NCI-H146 (cell line): ENCODE measurements around the gene SPPL3.
"Not testable (repeated sequence)": the region's sequence is repeated elsewhere in the genome, so short reads cannot be mapped to it uniquely, and the experiment has no call there.

Experiments used
- DNase-seq: peaks from one replicate; lab custom pipeline; 2025; lab: John Stamatoyannopoulos, UW

The SPPL3 gene

DNA sequence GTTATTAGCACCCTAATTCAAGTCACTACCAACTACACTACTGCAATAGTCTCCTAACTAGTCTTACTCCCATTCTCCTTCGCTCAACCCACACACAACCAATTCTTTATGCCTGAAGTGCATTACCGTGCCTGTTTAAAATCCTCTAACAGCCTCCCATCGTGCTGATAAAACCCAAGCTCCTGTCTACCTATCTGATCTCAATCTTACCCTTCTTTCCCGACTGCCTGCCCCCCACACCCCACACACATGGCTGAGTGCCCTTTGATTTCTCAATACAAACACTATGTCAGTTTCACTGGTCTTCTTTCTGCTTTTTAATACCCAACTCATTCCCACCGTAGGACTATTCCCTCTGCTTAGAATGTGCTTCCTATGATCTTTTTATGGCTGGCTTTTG is 59.9 kb downstream of the SPPL3 start:
- DNase-seq, result no peak

DNA sequence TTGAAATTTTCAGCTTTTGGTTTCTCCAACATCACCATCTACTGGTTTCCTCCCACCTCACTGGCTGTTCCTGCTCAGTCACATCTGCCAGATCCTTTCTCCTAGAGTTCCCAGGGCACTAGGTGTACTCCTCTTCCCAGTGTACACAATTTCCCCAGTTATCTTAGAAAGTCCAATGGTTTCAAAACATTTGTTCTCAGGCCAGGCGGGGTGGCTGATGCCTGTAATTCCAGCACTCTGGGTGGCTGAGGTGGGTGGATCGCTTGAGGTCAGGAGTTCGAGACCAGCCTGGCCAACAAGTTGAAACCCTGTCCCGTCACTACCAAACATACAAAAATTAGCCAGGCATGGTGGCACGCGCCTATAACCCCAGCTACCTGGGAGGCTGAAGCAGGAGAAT is 60.7 kb downstream of the SPPL3 start:
- no peak for DNase-seq

DNA sequence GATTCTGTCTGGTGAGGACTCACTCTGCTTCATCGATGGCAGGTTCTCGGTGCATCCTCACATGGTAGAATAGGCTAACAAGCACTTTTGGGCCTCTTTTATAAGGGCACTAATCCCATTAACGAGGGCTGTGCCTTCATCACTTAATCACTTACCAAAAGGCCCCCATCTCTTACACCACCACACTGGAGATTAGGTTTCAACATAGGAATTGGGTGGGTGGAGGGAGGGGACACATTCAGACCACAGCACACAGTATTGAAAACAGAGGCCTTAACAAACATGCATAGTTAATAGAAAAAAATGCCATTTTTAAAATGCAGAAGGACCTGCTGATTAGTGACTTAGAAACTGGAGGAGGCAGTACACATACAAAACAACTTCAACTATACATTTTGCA is 61.6 kb downstream of the SPPL3 start:
- DNase-seq, result no peak

DNA sequence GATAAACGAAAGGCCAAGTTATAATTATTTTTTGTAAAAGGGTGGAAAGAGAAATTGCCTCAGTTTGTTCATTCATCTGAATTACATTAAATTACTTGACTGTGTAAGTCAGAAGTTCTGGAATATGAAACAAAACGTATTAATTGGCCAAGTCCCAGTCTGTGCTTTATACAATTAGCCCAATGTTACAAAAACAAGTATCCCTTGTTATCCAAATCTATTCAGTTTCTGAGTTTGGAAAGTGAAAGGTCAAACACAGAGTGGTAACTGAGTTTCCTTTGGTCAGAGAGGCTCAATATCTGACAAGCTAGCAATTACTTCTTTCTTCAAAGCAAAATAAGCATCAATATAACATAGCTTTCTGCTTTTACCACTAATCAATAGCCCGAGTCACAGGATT is 62.6 kb downstream of the SPPL3 start:
- DNase-seq, result no peak

DNA sequence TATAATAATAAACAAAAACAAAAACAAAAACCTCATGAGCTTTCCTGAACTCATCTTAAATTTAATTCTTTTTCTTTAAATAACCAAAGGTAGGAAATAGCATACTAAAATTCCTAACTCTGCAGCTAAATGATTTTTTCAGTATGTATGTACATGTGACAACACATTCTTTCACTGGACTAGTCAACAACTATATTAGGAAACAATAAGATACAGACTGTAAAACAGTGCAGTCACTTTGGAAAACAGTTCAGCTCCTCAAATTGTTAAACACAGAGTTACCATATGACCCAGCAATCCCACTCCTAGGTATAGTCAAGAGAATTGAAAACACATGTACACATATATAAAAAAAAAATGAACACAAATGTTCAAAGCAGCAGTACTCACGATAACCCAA is 64.7 kb downstream of the SPPL3 start:
- DNase-seq, result no peak

DNA sequence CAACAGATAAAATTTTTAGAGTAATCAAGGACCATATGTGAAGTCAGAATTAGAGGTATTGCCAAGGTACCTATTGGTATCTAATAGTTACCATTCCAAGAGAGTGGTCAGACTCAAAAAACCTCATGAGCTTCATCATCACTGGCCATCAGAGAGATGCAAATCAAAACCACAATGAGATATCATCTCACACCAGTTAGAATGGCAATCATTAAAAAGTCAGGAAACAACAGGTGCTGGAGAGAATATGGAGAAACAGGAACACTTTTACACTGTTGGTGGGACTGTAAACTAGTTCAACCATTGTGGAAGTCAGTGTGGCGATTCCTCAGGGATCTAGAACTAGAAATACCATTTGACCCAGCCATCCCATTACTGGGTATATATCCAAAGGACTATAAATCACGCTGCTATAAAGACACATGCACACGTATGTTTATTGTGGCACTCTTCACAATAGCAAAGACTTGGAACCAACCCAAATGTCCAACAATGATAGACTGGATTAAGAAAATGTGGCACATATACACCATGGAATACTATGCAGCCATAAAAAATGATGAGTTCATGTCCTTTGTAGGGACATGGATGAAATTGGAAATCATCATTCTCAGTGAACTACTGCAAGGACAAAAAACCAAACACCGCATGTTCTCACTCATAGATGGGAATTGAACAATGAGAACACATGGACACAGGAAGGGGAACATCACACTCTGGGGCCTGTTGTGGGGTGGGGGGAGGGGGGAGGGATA is 65.4 kb downstream of the SPPL3 start:
- not testable (repeated sequence) for DNase-seq

DNA sequence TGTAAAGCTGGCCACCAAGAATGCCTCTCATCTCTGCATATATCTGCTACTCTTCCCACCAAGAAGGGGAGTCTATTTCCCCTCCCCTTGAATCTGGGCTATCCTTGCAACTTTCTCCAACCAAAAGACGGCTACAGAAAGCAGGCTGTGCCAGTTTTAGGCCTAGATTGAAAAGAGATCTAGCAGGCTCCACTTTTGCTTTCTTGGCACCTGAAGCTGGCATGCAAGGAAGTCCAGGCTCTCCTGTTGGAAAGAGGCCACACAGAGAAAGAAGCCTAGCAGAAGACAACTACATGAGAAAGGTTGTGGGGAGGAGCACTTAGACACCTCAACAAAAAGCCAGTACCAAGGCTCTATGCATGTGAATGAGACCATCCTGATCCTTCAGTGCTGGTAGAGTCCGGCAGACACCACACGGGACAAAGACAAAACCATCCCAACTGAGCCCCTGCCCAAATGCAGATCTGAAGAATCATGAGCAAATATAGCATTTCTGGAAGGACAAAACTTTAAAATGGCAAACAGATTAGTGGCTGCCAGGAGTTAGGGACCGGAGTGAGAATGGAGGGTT is 68.0 kb downstream of the SPPL3 start:
- no peak for DNase-seq

DNA sequence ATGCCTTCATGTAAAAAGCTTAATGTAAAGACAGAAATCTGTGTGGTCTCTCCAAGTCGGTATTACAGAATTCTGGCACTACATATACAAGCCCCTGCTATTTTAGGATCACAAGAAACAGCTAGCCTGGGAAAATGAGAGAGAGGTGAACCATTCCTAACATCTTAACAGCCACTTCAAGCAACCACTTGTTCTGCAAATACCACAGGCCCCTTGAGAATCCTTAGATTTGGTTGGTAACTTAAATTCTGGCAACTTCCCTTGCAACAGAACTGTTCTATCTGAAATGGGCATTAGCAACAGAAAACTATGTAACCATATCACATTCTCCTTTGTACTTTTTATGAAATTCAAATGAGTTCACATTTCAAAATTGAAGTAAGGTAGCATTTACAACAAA is 68.5 kb downstream of the SPPL3 start:
- DNase-seq, result no peak

DNA sequence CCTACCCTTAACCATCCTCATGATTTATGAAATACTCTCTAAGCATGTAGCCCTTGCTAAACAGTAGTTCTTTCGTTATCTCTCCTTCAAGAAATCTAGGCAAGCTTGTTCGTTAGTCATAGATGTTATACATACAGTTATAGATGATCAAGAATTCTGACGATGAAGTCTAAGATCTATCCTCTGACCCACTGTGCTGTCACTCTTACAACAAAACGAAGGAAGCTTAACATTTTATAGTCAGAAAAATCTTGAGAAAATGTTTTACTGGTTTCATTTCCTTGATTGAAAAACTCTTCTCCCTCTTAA is 68.9 kb downstream of the SPPL3 start:
- no peak for DNase-seq

DNA sequence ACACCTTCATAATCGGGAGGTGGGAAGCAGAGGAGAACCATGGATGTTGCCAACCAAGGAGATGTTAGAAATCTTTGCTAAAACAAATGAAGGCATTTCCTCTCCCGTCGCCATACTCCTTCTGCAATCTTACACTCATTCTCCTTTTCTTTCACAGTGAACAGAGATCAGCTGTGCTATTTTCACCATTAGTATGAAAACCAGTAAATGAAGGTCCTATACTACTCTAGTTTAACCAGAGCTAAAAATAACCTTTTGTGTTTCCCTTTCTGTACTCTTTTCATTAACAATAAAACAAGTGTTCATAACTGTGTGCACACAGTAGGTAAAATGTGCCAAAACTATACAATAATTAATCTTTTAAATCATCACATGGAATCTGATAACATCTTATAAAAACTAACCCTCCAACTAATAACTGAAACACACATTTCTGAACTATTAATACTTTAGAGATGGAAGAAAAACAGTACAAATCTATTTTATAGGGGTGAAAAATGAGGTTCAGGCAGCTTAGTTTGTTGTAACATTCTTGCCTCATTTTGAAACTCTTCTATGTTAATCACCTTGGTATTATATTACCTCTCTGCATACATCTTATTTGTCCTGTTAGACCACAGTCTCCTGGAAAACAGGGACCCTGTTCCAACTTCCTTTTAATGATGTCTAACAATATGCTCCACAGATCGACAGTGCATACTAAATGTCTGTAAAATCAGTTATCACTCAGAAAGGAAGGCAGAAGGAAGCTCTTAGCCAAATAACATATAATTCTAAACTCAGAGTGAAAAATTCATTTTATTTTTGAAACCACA is 69.5 kb downstream of the SPPL3 start:
- no peak for DNase-seq

DNA sequence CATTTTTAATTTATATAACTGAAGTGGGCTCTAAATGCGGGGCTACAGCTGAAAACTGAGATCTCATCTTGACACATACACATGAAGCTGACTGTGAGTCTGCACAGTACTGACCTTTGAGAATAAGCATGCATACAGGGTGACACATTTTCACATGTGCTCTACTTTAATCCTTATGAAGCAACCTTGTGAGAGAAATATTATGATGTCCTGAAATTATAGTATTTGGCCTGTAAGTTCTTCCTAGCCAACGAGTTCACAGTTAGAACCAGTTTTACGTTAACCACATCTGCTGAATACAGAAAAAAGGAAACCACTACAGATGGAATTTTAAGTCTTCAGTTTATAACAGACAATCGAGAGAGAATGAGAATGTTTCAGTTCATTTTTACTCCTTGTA is 70.3 kb downstream of the SPPL3 start:
- DNase-seq, result no peak

DNA sequence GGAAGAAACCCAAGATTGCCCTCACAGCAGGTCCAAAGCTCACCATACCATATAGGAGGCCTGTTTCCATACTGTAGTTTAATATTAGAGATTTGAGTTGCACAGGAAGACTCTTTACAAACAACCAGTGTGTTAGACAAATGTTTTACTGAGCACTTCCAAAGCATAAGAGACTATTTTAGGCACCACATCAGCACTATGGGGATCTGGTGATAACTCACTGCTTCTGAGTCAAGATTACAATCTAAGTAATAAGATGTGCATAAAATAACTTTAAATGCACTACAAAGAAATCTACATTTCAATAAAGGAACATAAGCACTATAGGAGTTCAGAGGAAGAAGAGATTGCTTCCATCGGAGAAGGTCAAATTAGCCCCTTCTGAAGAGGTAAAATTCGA is 71.4 kb downstream of the SPPL3 start:
- no peak for DNase-seq

DNA sequence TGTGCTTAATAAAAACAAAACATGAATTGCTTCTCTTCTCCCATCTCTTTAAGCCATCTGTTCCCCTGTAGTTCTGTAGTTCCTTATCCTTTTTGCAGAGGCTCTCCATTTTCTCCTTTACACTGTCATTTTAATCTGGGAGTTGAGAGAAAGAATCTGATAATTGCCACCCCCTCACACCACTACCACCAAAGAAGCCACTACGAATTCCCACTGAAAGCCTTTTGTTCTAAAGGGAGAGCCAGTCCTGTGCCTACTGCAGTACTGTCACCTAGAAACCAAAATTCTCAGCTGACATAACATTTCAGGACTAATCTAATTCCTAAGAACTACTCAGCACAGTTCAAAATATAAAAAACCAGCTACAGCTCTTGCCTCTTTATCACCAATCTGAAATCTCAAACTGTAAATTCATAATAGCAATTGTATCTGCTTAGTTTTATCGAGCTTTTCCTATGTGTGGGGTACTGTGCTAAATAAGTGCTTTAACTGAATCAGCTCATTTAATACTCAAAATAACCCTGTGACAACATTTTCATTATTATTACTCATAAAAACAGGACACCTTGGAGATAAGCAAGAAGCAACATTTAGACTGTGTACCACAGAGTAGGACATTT is 72.4 kb downstream of the SPPL3 start:
- DNase-seq, result no peak

DNA sequence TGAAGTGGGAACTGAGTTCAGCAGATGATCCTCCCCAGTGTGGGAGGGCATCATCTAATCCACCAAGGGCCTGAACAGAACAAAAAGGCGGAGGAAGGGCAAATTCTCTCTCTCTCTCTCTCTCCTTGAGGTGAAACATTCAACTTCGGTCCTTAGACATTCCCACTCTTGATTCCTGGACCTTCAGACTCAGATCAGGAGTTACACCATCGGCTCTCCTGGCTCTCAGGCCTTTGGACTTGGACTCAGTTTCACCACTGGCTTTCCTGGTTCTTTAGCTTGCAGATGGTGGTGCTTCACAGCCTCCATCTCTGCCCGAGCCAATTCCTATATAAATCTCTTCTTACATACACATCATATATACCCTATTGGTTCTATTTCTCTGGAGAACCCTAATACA is 73.2 kb downstream of the SPPL3 start:
- no peak for DNase-seq

DNA sequence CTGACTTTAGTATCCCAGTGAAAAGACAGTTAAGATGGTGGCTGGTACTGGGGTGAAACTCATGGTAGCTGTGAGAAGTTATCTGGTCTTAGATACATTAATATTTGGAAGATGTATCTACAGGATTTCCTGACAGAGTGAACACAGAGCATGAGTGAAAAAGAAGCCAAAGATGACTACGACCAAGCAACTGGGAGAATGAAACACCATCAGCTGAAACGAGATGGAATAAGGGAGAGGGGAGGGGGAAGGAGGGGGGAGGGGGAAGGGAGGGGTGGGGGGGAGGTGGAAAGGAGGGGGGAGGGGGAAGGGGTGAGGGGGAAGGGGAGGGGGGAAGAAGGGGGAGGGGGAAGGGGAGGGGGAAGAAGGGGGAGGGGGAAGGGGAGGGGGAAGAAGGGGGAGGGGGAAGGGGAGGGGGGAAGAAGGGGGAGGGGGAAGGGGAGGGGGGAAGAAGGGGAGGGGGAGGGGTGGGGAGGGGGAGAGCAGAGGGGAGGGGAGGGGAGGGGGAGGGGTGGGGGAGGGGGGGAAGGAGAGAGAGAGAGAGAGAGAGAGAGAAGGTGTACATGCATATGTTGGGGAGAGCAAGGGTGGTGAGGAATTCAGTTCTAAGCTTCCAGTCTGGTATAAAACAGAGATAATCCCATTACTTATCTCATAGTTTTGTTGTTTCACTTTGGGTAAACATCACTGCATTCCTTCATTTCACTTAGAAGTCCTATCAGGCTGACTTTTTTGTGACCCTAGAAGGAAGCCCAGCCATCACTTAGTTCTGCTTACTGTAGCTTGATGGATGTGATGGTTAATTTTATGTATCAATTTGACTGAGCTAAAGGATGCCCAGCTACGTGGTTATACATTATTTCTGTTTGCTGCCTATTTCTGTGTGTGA is 73.9 kb downstream of the SPPL3 start:
- no peak for DNase-seq

DNA sequence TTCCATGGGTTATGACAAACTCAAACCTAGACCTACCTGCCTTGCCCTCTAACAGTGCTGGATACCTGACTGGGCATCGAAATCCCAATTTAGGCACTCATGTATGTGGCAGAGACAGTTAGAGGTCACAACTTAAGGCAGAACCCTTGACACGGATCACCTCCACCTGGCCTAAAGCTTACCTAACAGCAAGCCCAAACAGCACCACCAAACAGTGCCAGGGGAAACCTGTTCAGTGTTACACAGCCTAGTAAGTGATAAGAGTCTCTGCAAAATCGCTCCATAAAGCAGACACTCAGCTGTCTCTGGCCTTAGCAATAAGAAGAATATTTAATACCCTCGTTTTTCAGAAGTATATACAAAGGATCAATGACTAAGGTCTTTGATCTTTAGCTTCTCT is 77.8 kb downstream of the SPPL3 start:
- DNase-seq, result no peak

DNA sequence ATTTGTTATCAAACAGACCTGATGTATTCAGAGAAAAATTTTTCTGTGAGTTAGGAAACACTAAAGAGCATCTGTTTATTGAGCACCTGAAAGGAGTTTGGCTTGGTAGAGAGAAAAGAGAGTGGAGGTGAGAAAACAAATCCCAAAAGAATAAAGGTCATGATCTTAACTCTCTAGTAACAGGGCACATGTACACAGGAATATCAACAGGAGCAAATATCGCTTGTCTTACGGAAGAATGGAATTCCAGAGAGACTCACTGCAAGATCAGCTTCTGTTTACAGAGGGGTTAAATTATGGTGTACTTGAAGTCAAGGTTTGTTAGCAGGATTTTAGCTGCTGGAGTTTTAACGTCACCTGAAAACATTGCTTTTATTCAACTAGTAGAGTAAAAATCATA is 78.8 kb downstream of the SPPL3 start:
- no peak for DNase-seq

DNA sequence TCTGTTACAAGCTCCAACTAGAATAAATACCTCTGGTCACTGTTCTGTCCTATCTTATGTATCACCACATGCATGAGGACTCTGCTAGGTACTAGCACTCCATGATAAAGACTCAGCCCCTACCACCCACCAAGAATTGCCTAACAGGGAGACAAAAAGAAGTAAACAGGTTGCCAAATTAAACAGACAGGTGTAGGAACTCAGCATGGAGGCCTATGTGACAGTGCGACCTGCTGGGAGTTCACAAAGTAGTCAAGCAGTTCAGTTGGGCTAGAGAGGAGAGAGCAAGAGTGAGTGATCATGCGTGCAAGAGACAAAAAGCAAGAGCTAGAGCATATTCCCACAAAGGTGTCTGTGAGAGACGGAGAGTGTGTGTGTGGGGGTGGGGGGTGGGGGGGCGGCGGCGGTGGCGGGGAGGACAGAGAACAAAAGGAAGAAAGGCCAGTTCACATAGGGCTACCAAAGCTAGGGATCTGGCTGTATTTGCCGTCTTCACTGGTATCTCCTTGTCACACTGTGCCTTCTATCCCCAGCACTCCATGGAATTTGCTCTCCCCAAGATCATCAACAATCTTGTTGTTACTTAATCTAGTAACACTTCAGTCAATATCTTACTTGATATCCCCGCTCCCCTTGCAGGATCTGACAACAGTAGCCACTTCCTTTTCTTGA is 81.2 kb downstream of the SPPL3 start:
- peak; percentile 92 for DNase-seq

DNA sequence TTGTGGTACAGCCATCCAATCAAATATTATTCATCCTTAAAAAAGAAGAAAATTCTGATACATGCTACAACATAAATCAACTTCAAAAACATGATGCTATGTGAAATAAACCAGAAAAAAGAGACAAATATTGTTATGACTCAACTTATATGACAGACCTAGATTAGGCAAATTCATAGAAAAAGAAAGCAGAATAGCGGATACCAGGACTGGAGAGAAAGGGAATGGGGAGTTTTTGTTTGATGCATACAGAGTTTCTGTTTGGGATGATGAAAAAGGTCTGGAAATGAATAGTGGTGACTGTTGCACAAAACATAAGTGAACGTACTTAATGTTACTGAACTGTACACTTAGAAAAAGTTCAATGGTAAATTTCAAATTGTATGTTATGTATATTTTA is 82.3 kb downstream of the SPPL3 start:
- no peak for DNase-seq

DNA sequence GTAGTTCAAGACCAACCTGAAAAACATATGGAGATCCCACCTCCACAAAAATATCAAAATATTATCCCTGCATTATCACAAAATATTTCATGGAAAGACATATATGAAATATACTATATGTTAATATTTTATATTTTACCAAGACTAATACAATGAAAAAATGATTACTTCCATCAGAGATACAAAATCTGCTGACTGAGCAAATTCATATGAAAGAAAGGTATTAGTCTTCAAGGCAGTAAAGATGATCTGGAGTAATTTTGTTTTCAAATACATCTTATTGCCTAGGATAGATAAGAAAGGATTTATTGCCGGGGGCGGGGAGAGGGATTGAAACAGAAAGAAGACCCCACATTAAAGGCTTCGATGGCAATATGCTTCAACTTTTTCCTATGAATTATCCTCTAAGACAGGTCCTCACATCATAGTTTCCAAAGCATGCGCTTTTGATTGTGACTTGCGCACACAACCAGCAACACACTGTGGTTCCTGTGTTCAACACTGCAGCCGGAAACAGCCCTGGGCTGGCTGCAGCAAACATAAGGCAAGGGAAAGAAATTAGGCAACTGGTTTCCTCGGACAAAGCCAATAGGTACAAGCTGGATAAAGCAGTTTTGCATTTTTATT is 83.2 kb downstream of the SPPL3 start:
- DNase-seq, result no peak

DNA sequence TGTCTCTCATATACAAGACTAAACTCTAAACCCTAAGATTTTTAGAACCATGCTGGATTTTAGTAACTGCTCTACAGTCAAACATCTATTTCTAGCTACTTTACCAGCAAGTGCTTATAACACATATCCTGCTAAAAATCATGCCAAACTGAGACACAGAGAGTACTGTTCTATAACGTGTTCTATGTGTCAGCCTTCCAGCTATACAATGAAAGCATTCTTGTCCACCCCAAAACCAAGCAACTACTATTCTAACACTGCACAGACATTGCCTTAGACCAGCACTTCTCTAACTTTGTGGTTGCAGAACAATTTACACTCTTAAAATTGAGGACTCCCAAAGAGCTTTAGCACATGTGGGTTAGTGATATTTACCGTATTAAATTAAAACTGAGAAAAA is 85.7 kb downstream of the SPPL3 start:
- DNase-seq, result no peak
